A549 (cell line): ENCODE results near the gene NEAT1. TPM values are rescaled to one million over a fixed set of nuclear protein-coding genes. Genes with fewer than 3 reads are reported as not detected.

Source experiments
- ATAC-seq, 2 experiments: fragments of 200-7000 bp in 1 of 2; fragments of >200 bp in 1 of 2; cut with Nextera tagmentation in 1 of 2; cut with Tn5 transposase in 1 of 2; 3 replicates each; pipeline versions ENCODE4 v1.8.0 to v1.9.1; 2018 to 2020; ENCODE audit warnings: mild to moderate bottlenecking in 1 of 2, moderate library complexity in 1 of 2
- CTCF ChIA-PET: fragments of 300-600 bp; sonication (Branson Sonifier 250); formaldehyde crosslinking; extraction: SDS; loops from one replicate; lab custom pipeline; 2021; ENCODE audit warnings: antibody characterized with exemption, inconsistent platforms; lab: Yijun Ruan, JAX
- POLR2A ChIA-PET: fragments of 350-600 bp; formaldehyde crosslinking; extraction: SDS; loops from one replicate; lab custom pipeline; 2021; ENCODE audit warnings: antibody characterized with exemption, inconsistent platforms; lab: Yijun Ruan, JAX
- DNase-seq, 2 experiments: peaks; one replicate each; pipeline versions ENCODE4 v3.0.0 to v3.0.0-alpha.2; 2011 to 2016; ENCODE audit warnings: low read depth in 1 of 2, low spot score in 1 of 2
- FAIRE-seq: peaks from 2 replicates; lab custom pipeline; 2011; peaks lifted over from hg19 to GRCh38; lab: Jason Lieb, UNC
- H3K27ac ChIP-seq, 2 experiments: fragments of >200 bp; sonication (Bioruptor Twin); formaldehyde crosslinking; 3 replicates each; pipeline ENCODE4 v1.5.1; 2016 to 2017
- H3K4me1 ChIP-seq: fragments of >200 bp; sonication (Bioruptor Twin); formaldehyde crosslinking; 3 replicates; pipeline ENCODE4 v1.6.1; 2016
- H3K4me2 ChIP-seq: fragments of >200 bp; sonication (Bioruptor Twin); formaldehyde crosslinking; 3 replicates; pipeline ENCODE4 v1.6.1; 2016
- H3K4me3 ChIP-seq: fragments of >200 bp; sonication (Bioruptor Twin); formaldehyde crosslinking; 3 replicates; pipeline ENCODE4 v1.5.1; 2016
- H3K9me3 ChIP-seq: fragments of >200 bp; sonication (Bioruptor Twin); formaldehyde crosslinking; 3 replicates; pipeline ENCODE4 v1.6.1; 2016
- BCL3 ChIP-seq: fragments of >200 bp; sonication (Bioruptor Twin); formaldehyde crosslinking; IDR thresholded peaks from 3 replicates; pipeline ENCODE4 v1.6.1; 2016
- CBX2 ChIP-seq: fragments of 200-600 bp; sonication (generic); IDR thresholded peaks from 2 replicates; pipeline ENCODE4 v1.6.1; 2016; ENCODE audit warnings: low read depth, mild to moderate bottlenecking, borderline replicate concordance
- CBX8 ChIP-seq: fragments of 200-600 bp; sonication (generic); IDR thresholded peaks from 2 replicates; pipeline ENCODE4 v1.6.1; 2016
- CTCF ChIP-seq: fragments of >200 bp; sonication (Bioruptor Twin); formaldehyde crosslinking; IDR thresholded peaks from 3 replicates; pipeline ENCODE4 v1.5.1; 2016
- FOSL2 ChIP-seq, 2 experiments: fragments of 450-650 bp in 1 of 2; fragments of >200 bp in 1 of 2; sonication (Bioruptor Twin) in 1 of 2; formaldehyde crosslinking; IDR thresholded peaks; 2 replicates each; pipeline versions ENCODE4 v1.5.0 to v1.6.1; 2016 to 2020; ENCODE audit warnings: mild to moderate bottlenecking in 1 of 2, moderate library complexity in 1 of 2
- HEYL ChIP-seq: fragments of 250-450 bp; sonication (Bioruptor Pico); IDR thresholded peaks from 2 replicates; pipeline ENCODE4 v1.8.0; 2021; ENCODE audit warnings: mild to moderate bottlenecking, moderate library complexity
- JUN ChIP-seq, 2 experiments: fragments of >200 bp; sonication (Bioruptor Twin); formaldehyde crosslinking; IDR thresholded peaks; 2 replicates in 1 of 2; 3 replicates in 1 of 2; pipeline ENCODE4 v1.6.1; 2016 to 2017
- KDM5A ChIP-seq: fragments of 200-600 bp; sonication (generic); IDR thresholded peaks from 2 replicates; pipeline ENCODE4 v1.6.1; 2016; ENCODE audit warnings: antibody characterized with exemption, mild to moderate bottlenecking
- MAX ChIP-seq: IDR thresholded peaks from 2 replicates; pipeline ENCODE4 v1.6.1; 2012
- MYC ChIP-seq: IDR thresholded peaks from 2 replicates; pipeline ENCODE4 v1.6.1; 2012; ENCODE audit warnings: mild to moderate bottlenecking, inconsistent platforms, low read length, improper control_type of control experiment, borderline replicate concordance
- NR3C1 ChIP-seq: fragments of >200 bp; sonication (Bioruptor Twin); formaldehyde crosslinking; IDR thresholded peaks from 3 replicates; pipeline ENCODE4 v1.6.1; 2017
- PHF8 ChIP-seq: fragments of 200-600 bp; sonication (generic); IDR thresholded peaks from 2 replicates; pipeline ENCODE4 v1.6.1; 2016; ENCODE audit warnings: low read depth, mild to moderate bottlenecking, antibody characterized with exemption, moderate library complexity, borderline replicate concordance
- POLR2A ChIP-seq: IDR thresholded peaks from 2 replicates; pipeline ENCODE4 v1.6.1; 2012; ENCODE audit warnings: mild to moderate bottlenecking, low read length
- SMC3 ChIP-seq: fragments of >200 bp; sonication (Bioruptor Twin); formaldehyde crosslinking; IDR thresholded peaks from 3 replicates; pipeline ENCODE4 v1.6.1; 2018; ENCODE audit warnings: inconsistent platforms
- SREBF2 ChIP-seq: fragments of 450-650 bp; IDR thresholded peaks from 2 replicates; pipeline ENCODE4 v1.6.1; 2014; ENCODE audit warnings: mild to moderate bottlenecking, moderate library complexity
- USF2 ChIP-seq: fragments of 450-650 bp; IDR thresholded peaks from 2 replicates; pipeline ENCODE4 v1.6.1; 2014; ENCODE audit warnings: antibody characterized with exemption
- ZC3H11A ChIP-seq: fragments of 450-650 bp; IDR thresholded peaks from 2 replicates; pipeline ENCODE4 v1.6.1; 2014; ENCODE audit warnings: antibody characterized with exemption, mild to moderate bottlenecking
- WGBS: methylation state at CpG from one replicate; pipeline ENCODE4 v1.1.6; 2017; ENCODE audit errors: missing lambda C conversion rate; 5-methylcytosine and 5-hydroxymethylcytosine counted together
- polyA plus RNA-seq, 4 experiments: library from polyadenylated mRNA; depleted of rRNA in 3 of 4; stranded (reverse); fragments of >200 nt; fragmentation: RNase III in 1 of 4; extraction: RNeasy Plus Mini Kit Qiagen cat#74134 plus additional on column Dnase treatment in 1 of 4; gene quantifications; 2 replicates in 3 of 4; 3 replicates in 1 of 4; pipeline ENCODE4 v1.2.3, GENCODE V29; 2011 to 2017
- TF ChIP-seq, protein P1 (sequence below): fragments of >200 bp; sonication (Bioruptor Twin); formaldehyde crosslinking; IDR thresholded peaks from 2 replicates; pipeline ENCODE4 v1.6.1; 2016

NEAT1 gene
- polyA plus RNA-seq, 2 of the 4 experiments (the other 2 are of a cell fraction) = 314 to 1,223 TPM

- peak; percentile 6 to 11; a peak in 4 of 6 replicates for ATAC-seq
- H3K4me1 ChIP-seq = peaks cover 38% of the 10 kb centered on the region
- peak overlapping the region; percentile 99 for H3K4me2 ChIP-seq
- H3K9me3 ChIP-seq = no peaks in the 10 kb centered on the region
- peak overlapping the region; percentile 66 for H3K4me3 ChIP-seq
- 58% methylated on average over 10 of the region's 10 CpGs for WGBS
- POLR2A ChIA-PET = interaction anchor here (0.8 kb wide), 1 partner anchor 54 kb away, joined by 4 read pairs; no protein-coding TSS in a partner anchor
- no peak for FAIRE-seq
- peak overlapping the region; percentile 92 to 96 for H3K27ac ChIP-seq
- TF ChIP-seq SREBF2 (no peak), FOSL2 (IDR thresholded peaks at IDR 0.05) (no peak), FOSL2 (CRISPR knock-in tag; IDR thresholded peaks at IDR 0.05) (0 out of 2 replicates have a peak, but pooled peaks have one; percentile 11), USF2 (no peak)
- CTCF ChIA-PET = interaction anchor here (0.8 to 1.5 kb wide), 5 partner anchors 9 to 44 kb away, joined by 3 to 6 read pairs (median 3); no protein-coding TSS in a partner anchor
- DNase-seq = no peak
Measured at GRCh38 chr11:65454311-65454695, 31.7 kb downstream of the NEAT1 start.

DNA sequence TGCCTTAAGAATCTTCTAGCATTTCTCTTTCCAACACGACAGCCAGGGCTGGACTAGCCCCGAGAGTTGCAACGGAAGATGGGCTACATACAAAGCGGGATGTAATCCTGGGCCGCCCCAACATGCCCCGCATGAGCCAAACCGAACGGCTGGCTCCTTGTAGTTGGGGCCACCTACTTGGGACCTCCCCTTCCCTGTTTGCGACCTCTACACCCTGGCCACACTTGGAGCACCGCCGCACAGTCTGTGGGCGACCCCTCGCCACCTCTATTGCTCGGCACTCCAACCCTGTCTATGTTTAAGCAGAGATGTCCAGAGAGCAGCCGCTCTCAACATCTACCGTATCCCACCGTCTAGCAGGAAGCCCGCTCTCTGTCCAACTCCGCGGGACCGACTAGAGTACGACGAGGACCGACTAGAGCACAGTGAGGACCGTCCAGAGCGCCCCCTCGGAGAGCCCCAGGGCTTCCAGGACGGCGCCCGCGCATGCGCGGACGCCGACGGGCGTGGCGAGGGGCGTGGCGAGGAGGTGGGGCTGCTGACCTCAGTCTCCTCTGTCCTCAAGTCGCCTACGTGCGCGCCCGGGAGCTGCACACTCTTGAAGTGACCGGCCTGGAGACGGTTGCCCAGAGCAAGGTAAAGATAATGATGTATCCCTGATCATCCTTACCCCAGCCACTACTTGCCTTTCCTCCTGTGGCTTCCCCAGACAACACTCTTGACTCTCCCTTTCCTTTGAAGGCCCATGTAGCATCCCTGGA is 32.3 kb downstream of the NEAT1 start:
- DNase-seq = peak; percentile 88 to 91
- ATAC-seq = peak; percentile 85 to 86
- no peak for FAIRE-seq
- CTCF ChIA-PET = interaction anchor here (0.7 to 1.4 kb wide), 12 partner anchors 9 to 55 kb away, joined by 3 to 8 read pairs (median 3); no protein-coding TSS in a partner anchor
- H3K9me3 ChIP-seq = no peaks in the 10 kb centered on the region
- 7% methylated on average over 36 of the region's 47 CpGs for WGBS
- peak overlapping the region; percentile 99 for H3K4me2 ChIP-seq
- H3K4me3 ChIP-seq = peak overlapping the region; percentile 66
- POLR2A ChIA-PET = interaction anchor here (0.6 to 1.4 kb wide), 14 partner anchors 9 to 53 kb away, joined by 3 to 10 read pairs (median 4); partner anchors contain the start of genes MALAT1 and NEAT1
- H3K4me1 ChIP-seq = peaks cover 37% of the 10 kb centered on the region
- TF ChIP-seq HEYL (CRISPR knock-in tag) (no peak), PHF8 (peak; percentile 24; the same call in 1 of the 2 replicates), JUN (IDR thresholded peaks at IDR 0.05) (peak; percentile 61 to 81; a peak in 4 of 5 replicates), POLR2A (peak; percentile 90), ZC3H11A (no peak), NR3C1 (no peak), CTCF (peak; percentile 37; the same call in 1 of the 3 replicates), CBX2 (no peak), MAX (peak; percentile 65), KDM5A (no peak), CBX8 (no peak), BCL3 (peak; percentile 34; the same call in 1 of the 3 replicates), SMC3 (peak; percentile 13; the same call in 1 of the 3 replicates), MYC (no peak)
- TF ChIP-seq, protein P1, sequence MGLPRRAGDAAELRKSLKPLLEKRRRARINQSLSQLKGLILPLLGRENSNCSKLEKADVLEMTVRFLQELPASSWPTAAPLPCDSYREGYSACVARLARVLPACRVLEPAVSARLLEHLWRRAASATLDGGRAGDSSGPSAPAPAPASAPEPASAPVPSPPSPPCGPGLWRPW = no peak
- H3K27ac ChIP-seq = peak overlapping the region; percentile 92 to 96
